Measurements from ENCODE around the gene TDRD12.

- TF ChIP-seq EZH2 (IDR thresholded peaks at IDR 0.05; ENCODE audit: low read depth): no peak
- no peak for TF ChIP-seq CTCF (conservative IDR thresholded peaks at IDR 0.05)
Observed at GRCh38 chr19:32779082-32779481, 59.5 kb downstream of the TDRD12 start.

Measured in PC-9 (cell line).